K562 (cell line): ENCODE measurements around the gene CAPZA1. TPM values are rescaled to one million over a fixed set of nuclear protein-coding genes. Genes with fewer than 3 reads are reported as not detected.
A peak's percentile ranks its signal among the peaks of the same experiment; 100 is the strongest.

ENCODE experiments used
- ARHGAP35 ChIP-seq: fragments of 450-650 bp; IDR thresholded peaks from 2 replicates; pipeline ENCODE4 v1.6.1; 2018; ENCODE audit not compliant: partially characterized antibody
- CBFA2T2 ChIP-seq: fragments of 450-650 bp; conservative IDR thresholded peaks from 2 replicates; pipeline ENCODE4 v1.6.1; 2017; ENCODE audit warnings: mild to moderate bottlenecking
- CUX1 ChIP-seq: fragments of 200-800 bp; sonication (Bioruptor generic); IDR thresholded peaks from 2 replicates; pipeline ENCODE4 v1.6.1; 2016; ENCODE audit warnings: missing genetic modification characterization, missing compliant biosample characterization
- DPF2 ChIP-seq: fragments of 450-650 bp; IDR thresholded peaks from 2 replicates; pipeline ENCODE4 v1.6.1; 2016
- E2F4 ChIP-seq: sonication (generic); formaldehyde crosslinking; IDR thresholded peaks from 2 replicates; pipeline ENCODE4 v1.8.0; 2022; ENCODE audit warnings: mild to moderate bottlenecking, low read depth, missing genetic modification reagents
- ELF4 ChIP-seq: fragments of 450-650 bp; formaldehyde crosslinking; IDR thresholded peaks from 2 replicates; pipeline ENCODE4 v1.4.0; 2022; ENCODE audit warnings: missing genetic modification characterization
- ID3 ChIP-seq, 2 experiments: fragments of 250-450 bp in 1 of 2; fragments of 450-650 bp in 1 of 2; sonication (Bioruptor Pico) in 1 of 2; IDR thresholded peaks; 2 replicates each; pipeline versions ENCODE4 v1.6.1 to v1.8.0; 2016 to 2021; ENCODE audit warnings: mild to moderate bottlenecking in 2 of 2, moderate library complexity in 2 of 2, missing compliant biosample characterization in 1 of 2, missing genetic modification characterization in 1 of 2
- MXD1 ChIP-seq: fragments of 250-450 bp; sonication (Bioruptor Pico); IDR thresholded peaks from 2 replicates; pipeline ENCODE4 v1.8.0; 2021; ENCODE audit warnings: borderline replicate concordance, mild to moderate bottlenecking, moderate library complexity; ENCODE audit not compliant: poor library complexity, severe bottlenecking
- PHF8 ChIP-seq: fragments of 200-600 bp; sonication (generic); IDR thresholded peaks from 2 replicates; pipeline ENCODE4 v1.6.1; 2012; ENCODE audit warnings: mixed run types, mild to moderate bottlenecking, inconsistent platforms, low read length, moderate library complexity, borderline replicate concordance
- USF2 ChIP-seq: sonication (generic); formaldehyde crosslinking; IDR thresholded peaks from 2 replicates; pipeline ENCODE4 v1.5.0; 2020; ENCODE audit warnings: missing genetic modification reagents
- ZNF224 ChIP-seq: sonication (generic); formaldehyde crosslinking; IDR thresholded peaks from 2 replicates; pipeline ENCODE4 v1.8.0; 2022; ENCODE audit warnings: mild to moderate bottlenecking, missing genetic modification reagents
- polyA plus RNA-seq, 8 experiments: library from polyadenylated mRNA; depleted of rRNA in 4 of 8; stranded (reverse) in 5 of 8; unstranded in 3 of 8; fragments of >200 nt; fragmentation: Nextera tagmentation in 2 of 8; fragmentation: Illumina TruSeq in 1 of 8; extraction: Ambion mirVana in 2 of 8; extraction: Trizol in 1 of 8; gene quantifications; 2 replicates each; pipeline versions ENCODE4 v1.2.1 to v1.2.3, GENCODE V29; 2011 to 2014; ENCODE audit warnings: inconsistent platforms in 1 of 8, missing spikeins in 1 of 8
- total RNA-seq, 7 experiments: library from RNA; depleted of rRNA in 6 of 7; stranded (reverse); fragments of >200 nt in 6 of 7; fragmentation: Illumina TruSeq in 2 of 7; extraction: Trizol in 2 of 7; gene quantifications; 2 replicates each; pipeline versions ENCODE4 v1.2.1 to v1.2.3, GENCODE V29; 2011 to 2021; ENCODE audit warnings: low replicate concordance in 1 of 7

The CAPZA1 gene
- total and polyA plus RNA-seq, 9 of the 15 experiments (the other 6 are each of a cell fraction or from before 2014, with no cell fraction given) = 237 to 1,020 (median 306) TPM

- TF ChIP-seq USF2 (CRISPR knock-in tag) (no peak), CUX1 (CRISPR knock-in tag) (no peak), ZNF224 (no peak), ARHGAP35 (no peak), ID3 (CRISPR knock-in tag; IDR thresholded peaks at IDR 0.05) (no peak), ID3 (tag; IDR thresholded peaks at IDR 0.05) (peak; percentile 90), E2F4 (CRISPR knock-in tag) (no peak), PHF8 (peak; percentile 87), CBFA2T2 (no peak), ELF4 (CRISPR knock-in tag) (0 out of 2 replicates have a peak, but pooled peaks have one; percentile 10), MXD1 (CRISPR knock-in tag) (peak; percentile 15), DPF2 (peak; percentile 44)
These were observed at the start of gene CAPZA1 (continued) for GRCh38 chr1:112619518-112620376.
